GM12878 (cell line): ENCODE results near the gene NTRK3. TPM values are rescaled to one million over a fixed set of nuclear protein-coding genes. Genes with fewer than 3 reads are reported as not detected.

ENCODE experiments used
- ATAC-seq: fragments of 200-7000 bp; cut with Tn5 transposase; 3 replicates; pipeline ENCODE4 v1.9.1; 2020; ENCODE audit warnings: mild to moderate bottlenecking, moderate library complexity
- BruUV-seq: library from RNA; stranded (reverse); fragments of 400-500 nt; replicated peaks from 2 replicates; lab custom pipeline; 2021; lab: Mats Ljungman, UMichigan
- CTCF ChIA-PET: fragments of 300-600 bp; sonication (Branson Sonifier 250); formaldehyde crosslinking; extraction: SDS; loops from one replicate; lab custom pipeline; 2021; ENCODE audit warnings: inconsistent platforms; lab: Yijun Ruan, JAX
- POLR2A ChIA-PET: fragments of 350-600 bp; formaldehyde crosslinking; extraction: SDS; loops from one replicate; lab custom pipeline; 2021; ENCODE audit warnings: inconsistent platforms; lab: Charles Lee
- RAD21 ChIA-PET: fragments of 300-600 bp; sonication (Branson Sonifier 250); formaldehyde crosslinking; loops from one replicate; lab custom pipeline; 2023; ENCODE audit warnings: antibody characterized with exemption; ENCODE audit not compliant: unreplicated experiment; lab: Charles Lee
- SMC1A ChIA-PET: fragments of 300-600 bp; sonication (Branson Sonifier 250); formaldehyde crosslinking; loops from one replicate; lab custom pipeline; 2023; ENCODE audit not compliant: unreplicated experiment, uncharacterized antibody; lab: Charles Lee
- DNase-seq: peaks from one replicate; pipeline ENCODE4 v3.0.0-alpha.2; 2011; ENCODE audit warnings: low read depth, low spot score
- FAIRE-seq: peaks from 3 replicates; lab custom pipeline; 2011; peaks lifted over from hg19 to GRCh38; lab: Jason Lieb, UNC
- H2AFZ ChIP-seq: 2 replicates; pipeline ENCODE4 v1.6.0; 2011; ENCODE audit warnings: low read depth, low read length, control low read depth; ENCODE audit not compliant: control insufficient read depth
- H3K27ac ChIP-seq: 2 replicates; pipeline ENCODE4 v1.5.1; 2011; ENCODE audit warnings: control low read depth; ENCODE audit not compliant: control insufficient read depth, insufficient read depth
- H3K27me3 ChIP-seq, 2 experiments: replicated peaks in 1 of 2; 2 replicates each; pipeline versions ENCODE4 v1.6.0 to v1.6.1; 2011; ENCODE audit warnings: low read length in 1 of 2; ENCODE audit not compliant: control insufficient read depth in 2 of 2, insufficient read depth in 2 of 2
- H3K36me3 ChIP-seq, 2 experiments: 2 replicates each; pipeline ENCODE4 v1.5.1; 2011; ENCODE audit warnings: low read length in 1 of 2; ENCODE audit not compliant: control insufficient read depth in 2 of 2, insufficient read depth in 2 of 2
- H3K4me1 ChIP-seq: 2 replicates; pipeline ENCODE4 v1.6.1; 2011; ENCODE audit warnings: mild to moderate bottlenecking, low read length, moderate library complexity, mixed read lengths; ENCODE audit not compliant: control insufficient read depth, insufficient read depth
- H3K4me2 ChIP-seq: 2 replicates; pipeline ENCODE4 v1.6.0; 2011; ENCODE audit warnings: control low read depth; ENCODE audit not compliant: control insufficient read depth, insufficient read depth
- H3K4me3 ChIP-seq: fragments of 200-600 bp; sonication (generic); 2 replicates; pipeline ENCODE4 v1.5.1; 2016
- H3K79me2 ChIP-seq: 2 replicates; pipeline ENCODE4 v1.6.0; 2011; ENCODE audit warnings: low read length; ENCODE audit not compliant: control insufficient read depth, insufficient read depth
- H3K9ac ChIP-seq: 2 replicates; pipeline ENCODE4 v1.8.0; 2011; ENCODE audit warnings: low read length, control low read depth, mixed read lengths; ENCODE audit not compliant: control insufficient read depth, insufficient read depth
- H3K9me3 ChIP-seq: replicated peaks from 3 replicates; pipeline ENCODE4 v1.5.1; 2011; ENCODE audit warnings: mild to moderate bottlenecking, low read length; ENCODE audit not compliant: control insufficient read depth, insufficient read depth
- H4K20me1 ChIP-seq: 2 replicates; pipeline ENCODE4 v1.6.0; 2011; ENCODE audit not compliant: control insufficient read depth, insufficient read depth
- BHLHE40 ChIP-seq, 2 experiments: fragments of 450-650 bp in 1 of 2; IDR thresholded peaks; 2 replicates each; pipeline ENCODE4 v1.6.1; 2011 to 2017; ENCODE audit warnings: low read depth in 2 of 2, borderline replicate concordance in 1 of 2, improper control_type of control experiment in 1 of 2, low read length in 1 of 2, mild to moderate bottlenecking in 1 of 2
- FOS ChIP-seq: IDR thresholded peaks from 3 replicates; pipeline ENCODE4 v1.6.1; 2011; ENCODE audit warnings: borderline replicate concordance; ENCODE audit not compliant: insufficient read length; ENCODE audit errors: extremely low read depth
- HDGF ChIP-seq: fragments of 450-650 bp; IDR thresholded peaks from 2 replicates; pipeline ENCODE4 v1.6.1; 2016; ENCODE audit warnings: antibody characterized with exemption
- IKZF2 ChIP-seq, 2 experiments: fragments of 450-650 bp; IDR thresholded peaks; 2 replicates each; pipeline ENCODE4 v1.6.1; 2017; ENCODE audit warnings: mild to moderate bottlenecking in 2 of 2, moderate library complexity in 2 of 2
- KDM1A ChIP-seq: fragments of 200-600 bp; sonication (generic); IDR thresholded peaks from 2 replicates; pipeline ENCODE4 v1.6.1; 2016; ENCODE audit warnings: borderline replicate concordance
- PAX5 ChIP-seq: IDR thresholded peaks from 2 replicates; pipeline ENCODE4 v1.6.1; 2011; ENCODE audit warnings: low read depth, low read length, borderline replicate concordance
- POU2F2 ChIP-seq: IDR thresholded peaks from 3 replicates; pipeline ENCODE4 v1.6.1; 2011; ENCODE audit warnings: low read depth, mild to moderate bottlenecking, low read length, borderline replicate concordance
- RB1 ChIP-seq: fragments of 450-650 bp; formaldehyde crosslinking; IDR thresholded peaks from 2 replicates; pipeline ENCODE4 v1.6.1; 2017; ENCODE audit warnings: mild to moderate bottlenecking, borderline replicate concordance
- RBBP5 ChIP-seq: fragments of 200-600 bp; sonication (generic); conservative IDR thresholded peaks from 2 replicates; pipeline ENCODE4 v1.6.1; 2016
- STAT1 ChIP-seq: fragments of 450-650 bp; conservative IDR thresholded peaks from 2 replicates; pipeline ENCODE4 v1.6.1; 2014; ENCODE audit warnings: antibody characterized with exemption, mild to moderate bottlenecking
- SUPT20H ChIP-seq: IDR thresholded peaks from 2 replicates; pipeline ENCODE4 v1.6.1; 2011; ENCODE audit warnings: low read depth, mild to moderate bottlenecking, low read length, moderate library complexity, borderline replicate concordance; ENCODE audit not compliant: control insufficient read depth
- WGBS: methylation state at CpG from one replicate; pipeline ENCODE4 v1.1.6; 2016; ENCODE audit warnings: low lambda C conversion rate; ENCODE audit not compliant: insufficient replicate concordance, insufficient coverage; ENCODE audit errors: missing lambda C conversion rate; 5-methylcytosine and 5-hydroxymethylcytosine counted together
- in situ Hi-C: fragments of 300-500 bp; cut with MboI; formaldehyde crosslinking; loops from 9 replicates; pipeline ENCODE4 v1.14.3; 2018; ENCODE audit warnings: mixed read lengths
- intact Hi-C: fragments of 100-400 bp; cut with micrococcal nuclease; formaldehyde crosslinking; loops from one replicate; pipeline ENCODE4 v1.14.2; 2022; ENCODE audit not compliant: unreplicated experiment
- polyA plus RNA-seq, 11 experiments: library from polyadenylated mRNA; depleted of rRNA in 4 of 11; unstranded in 6 of 11; stranded (reverse) in 5 of 11; fragments of >200 nt; fragmentation: Nextera tagmentation in 4 of 11; fragmentation: Illumina TruSeq in 1 of 11; extraction: Ambion mirVana in 4 of 11; extraction: Trizol in 1 of 11; gene quantifications; 1 replicate in 1 of 11; 2 replicates in 10 of 11; pipeline versions ENCODE4 v1.2.1 to v1.2.3, GENCODE V29; 2011 to 2016; ENCODE audit warnings: inconsistent platforms in 2 of 11, missing spikeins in 2 of 11, low read depth in 1 of 11
- total RNA-seq, 4 experiments: library from RNA; depleted of rRNA in 3 of 4; stranded (reverse); fragments of >200 nt in 3 of 4; fragmentation: Illumina TruSeq in 1 of 4; extraction: Trizol in 1 of 4; gene quantifications; 2 replicates each; pipeline versions ENCODE4 v1.2.1 to v1.2.3, GENCODE V29; 2013 to 2021

The NTRK3 gene
- total and polyA plus RNA-seq, 10 of the 15 experiments (the other 5 are each of a cell fraction or from before 2014, with no cell fraction given), result not detected

DNA sequence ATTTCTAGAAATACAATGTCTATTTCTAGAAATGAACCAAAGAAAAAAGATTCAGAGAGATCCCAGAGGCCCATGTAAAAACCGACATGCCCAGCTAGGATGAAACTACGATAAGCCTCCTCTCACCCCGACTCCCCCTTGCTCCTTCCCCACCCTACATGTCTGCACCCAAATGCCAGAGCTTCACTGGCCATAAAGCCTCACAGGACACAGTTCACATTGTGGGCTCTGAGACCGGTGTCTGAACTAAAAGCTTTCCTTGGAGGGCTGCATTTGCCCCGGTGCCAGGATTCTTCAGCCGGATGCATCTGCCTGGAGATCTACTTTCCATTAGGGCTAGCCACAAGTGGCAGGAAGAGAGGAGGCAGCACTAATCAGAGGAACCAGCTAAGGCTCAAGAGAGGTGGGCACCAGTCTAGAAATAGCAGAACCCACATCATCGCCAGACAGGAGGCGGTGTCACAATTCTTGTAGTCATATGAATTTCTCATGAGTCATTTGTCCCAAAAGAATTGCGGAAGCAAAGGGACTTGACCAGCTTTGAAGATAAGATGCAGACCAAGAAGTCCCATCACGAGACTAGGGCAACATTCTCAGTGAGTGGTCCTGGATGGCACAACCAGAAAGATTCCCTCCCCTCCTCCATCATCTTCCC, 353.6 kb downstream of the NTRK3 start:
- intact Hi-C loops, result no loop called here
- H4K20me1 ChIP-seq, result no peaks in the 10 kb centered on the region
- in situ Hi-C loops, result no loop called here
- 23% methylated on average over 10 of the region's 10 CpGs for WGBS
- SMC1A ChIA-PET, result no interaction called here
- no peaks in the 10 kb centered on the region for H3K27me3 ChIP-seq
- no peak overlapping the region for H3K27ac ChIP-seq
- H3K36me3 ChIP-seq, result no peaks in the 10 kb centered on the region
- no peaks in the 10 kb centered on the region for H3K9me3 ChIP-seq
- H3K4me3 ChIP-seq, result no peak overlapping the region
- BruUV-seq, result no TSS peak
- TF ChIP-seq KDM1A (no peak), SUPT20H (no peak), STAT1 (no peak), BHLHE40 (IDR thresholded peaks at IDR 0.05; ENCODE audit: borderline replicate concordance in 1 of 2, low read depth in 2 of 2, low read length in 1 of 2) (no peak), FOS (no peak), HDGF (no peak), POU2F2 (no peak), RBBP5 (no peak), IKZF2 (IDR thresholded peaks at IDR 0.05) (no peak), RB1 (no peak), PAX5 (no peak)
- TF ChIP-seq, all 136 proteins: peak for 0
- Histone ChIP-seq H3K4me1 (no peaks in the 10 kb centered on the region), H3K4me2 (no peak overlapping the region), H3K9ac (no peak overlapping the region), H3K79me2 (no peaks in the 10 kb centered on the region), H2AFZ (no peak overlapping the region)
- no peak for FAIRE-seq
- POLR2A ChIA-PET, result no interaction called here
- RAD21 ChIA-PET, result no interaction called here
- CTCF ChIA-PET, result no interaction called here
- DNase-seq, result no peak
- no peak for ATAC-seq
